Mesendoderm (in vitro differentiated cells): ENCODE data around the gene PIF1.
"Not testable (repeated sequence)": the region's sequence is repeated elsewhere in the genome, so short reads cannot be mapped to it uniquely, and the experiment has no call there.

Experiments used
- DNase-seq: peaks from one replicate; pipeline ENCODE4 v3.0.0; 2013
- H2AK5ac ChIP-seq: 2 replicates; pipeline ENCODE4 v1.6.1; 2013; ENCODE audit warnings: low read length, inconsistent platforms
- H2BK120ac ChIP-seq: 2 replicates; pipeline ENCODE4 v1.6.1; 2013; ENCODE audit warnings: low read depth, mild to moderate bottlenecking, low read length, moderate library complexity, mixed read lengths
- H2BK15ac ChIP-seq: replicated peaks from 2 replicates; pipeline ENCODE4 v1.6.1; 2013; ENCODE audit warnings: low read depth, mild to moderate bottlenecking, moderate library complexity
- H2BK5ac ChIP-seq: 2 replicates; pipeline ENCODE4 v1.6.1; 2013; ENCODE audit warnings: low read length, inconsistent platforms
- H3K18ac ChIP-seq: 2 replicates; pipeline ENCODE4 v1.6.1; 2013; ENCODE audit warnings: mild to moderate bottlenecking, low read length, mixed read lengths
- H3K23ac ChIP-seq: one replicate; pipeline ENCODE4 v1.6.1; 2013; ENCODE audit warnings: low read length
- H3K27ac ChIP-seq: 2 replicates; pipeline ENCODE4 v1.5.1; 2013; ENCODE audit warnings: low read depth, mild to moderate bottlenecking, inconsistent platforms, low read length, moderate library complexity
- H3K27me3 ChIP-seq: 2 replicates; pipeline ENCODE4 v1.6.1; 2013; ENCODE audit warnings: low read length, control low read depth, mild to moderate bottlenecking, inconsistent platforms; ENCODE audit not compliant: insufficient read depth, poor library complexity
- H3K36me3 ChIP-seq: 2 replicates; pipeline ENCODE4 v1.6.1; 2013; ENCODE audit warnings: low read length, inconsistent platforms; ENCODE audit not compliant: control insufficient read depth, insufficient read depth
- H3K4ac ChIP-seq: one replicate; pipeline ENCODE4 v1.6.1; 2013; ENCODE audit warnings: low read depth, mild to moderate bottlenecking, low read length, moderate library complexity
- H3K4me1 ChIP-seq: 2 replicates; pipeline ENCODE4 v1.6.1; 2013; ENCODE audit warnings: low read depth, low read length, inconsistent platforms; ENCODE audit not compliant: control insufficient read depth
- H3K4me2 ChIP-seq: 2 replicates; pipeline ENCODE4 v1.6.1; 2013; ENCODE audit warnings: low read length
- H3K4me3 ChIP-seq: 2 replicates; pipeline ENCODE4 v1.5.1; 2013; ENCODE audit warnings: mild to moderate bottlenecking, low read length
- H3K56ac ChIP-seq: one replicate; pipeline ENCODE4 v1.6.1; 2013; ENCODE audit warnings: low read length
- H3K79me1 ChIP-seq: 2 replicates; pipeline ENCODE4 v1.6.1; 2013; ENCODE audit warnings: low read length, inconsistent platforms
- H3K79me2 ChIP-seq: 2 replicates; pipeline ENCODE4 v1.6.1; 2013; ENCODE audit warnings: mild to moderate bottlenecking, low read length; ENCODE audit not compliant: control insufficient read depth, insufficient read depth
- H3K9ac ChIP-seq: 2 replicates; pipeline ENCODE4 v1.6.1; 2013; ENCODE audit warnings: low read length, inconsistent platforms
- H4K5ac ChIP-seq: one replicate; pipeline ENCODE4 v1.6.1; 2013; ENCODE audit warnings: low read length
- H4K8ac ChIP-seq: one replicate; pipeline ENCODE4 v1.6.1; 2013; ENCODE audit warnings: low read depth, mild to moderate bottlenecking, control low read depth, low read length, moderate library complexity
- WGBS: extraction: QIAGEN DNeasy Blood & Tissue Kit; methylation state at CpG from one replicate; pipeline ENCODE4 v1.1.7; 2013; ENCODE audit warnings: low lambda C conversion rate, missing lambda C conversion rate; ENCODE audit not compliant: insufficient coverage; ENCODE audit errors: extremely low coverage; 5-methylcytosine and 5-hydroxymethylcytosine counted together

Gene PIF1

DNA sequence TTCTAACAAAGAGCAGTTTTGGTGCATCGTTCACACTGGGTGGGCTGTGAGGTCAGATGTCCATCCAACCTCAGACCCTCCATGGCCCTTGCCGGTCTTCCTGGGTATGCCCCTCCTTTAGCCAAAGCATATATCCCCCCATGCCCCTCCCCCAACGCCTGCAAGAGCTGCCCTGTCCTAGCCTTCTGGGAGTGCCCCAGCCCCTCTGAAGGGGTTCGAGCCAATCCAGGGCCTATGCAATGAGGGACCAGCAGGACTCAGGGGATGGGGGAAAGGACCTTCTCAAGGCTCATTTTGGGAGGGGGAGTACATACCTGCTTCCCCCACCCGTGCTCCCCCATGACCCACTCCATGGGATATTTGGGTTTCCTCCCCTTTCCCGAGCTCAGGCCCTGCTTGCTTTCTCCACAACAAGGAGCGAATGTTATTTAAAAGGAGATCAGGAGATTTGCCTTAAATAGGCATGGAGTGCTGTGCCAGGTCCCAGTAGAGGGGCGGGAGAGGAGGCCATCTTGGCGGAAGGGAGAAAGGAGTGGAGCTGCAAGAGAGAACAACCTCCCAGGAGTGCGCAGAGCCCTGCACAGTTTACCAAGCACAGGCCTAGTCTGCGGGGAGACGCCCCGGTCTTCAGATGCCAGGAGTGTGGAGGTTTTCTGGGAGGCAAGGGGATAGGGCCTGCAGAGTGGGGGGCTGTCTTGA lies 18.2 kb downstream of the PIF1 start:
- no CpG with 5 or more reads among the region's 13 CpGs for WGBS
- Histone ChIP-seq H3K79me1 (no peaks in the 10 kb centered on the region), H2BK5ac (peak overlapping the region; percentile 47), H3K23ac (peak overlapping the region; percentile 25), H4K5ac (no peak overlapping the region), H4K8ac (peak overlapping the region; percentile 43), H3K4ac (peak overlapping the region; percentile 87), H3K27me3 (no peaks in the 10 kb centered on the region), H2AK5ac (no peak overlapping the region), H2BK120ac (peak overlapping the region; percentile 62), H2BK15ac (no peak overlapping the region), H3K36me3 (no peaks in the 10 kb centered on the region), H3K18ac (peak overlapping the region; percentile 82), H3K4me2 (no peak overlapping the region), H3K27ac (peak overlapping the region; percentile 63), H3K4me1 (peaks cover 20% of the 10 kb centered on the region), H3K56ac (peak overlapping the region; percentile 69), H3K4me3 (no peak overlapping the region), H3K9ac (peak overlapping the region; percentile 40), H3K79me2 (no peaks in the 10 kb centered on the region)
- DNase-seq = peak; percentile 85

DNA sequence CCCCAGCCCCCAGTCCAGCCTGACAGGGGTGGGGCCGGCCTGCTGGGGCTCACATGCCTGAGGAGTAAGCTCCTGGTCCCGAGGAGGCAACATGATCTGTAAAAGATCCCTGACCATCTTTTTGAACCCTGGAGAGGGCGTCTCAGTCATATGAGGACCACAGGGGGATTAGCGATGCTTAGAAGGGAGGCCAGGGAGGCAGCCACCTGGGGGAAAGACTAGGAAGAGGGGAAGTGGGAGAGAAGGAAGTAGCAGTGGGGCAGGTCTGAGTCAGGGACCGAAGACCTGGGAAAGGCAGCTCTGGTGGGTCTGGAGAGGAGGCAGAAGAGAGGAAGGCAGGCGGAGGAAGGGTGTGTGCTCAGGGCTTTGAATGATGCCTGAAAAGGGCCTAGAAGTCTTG lies 18.9 kb downstream of the PIF1 start:
- H3K4me3 ChIP-seq = no peak overlapping the region
- peak overlapping the region; percentile 79 for H2BK5ac ChIP-seq
- H2AK5ac ChIP-seq = peak overlapping the region; percentile 82
- no peaks in the 10 kb centered on the region for H3K36me3 ChIP-seq
- H3K4me1 ChIP-seq = peaks cover 19% of the 10 kb centered on the region
- H3K27me3 ChIP-seq = no peaks in the 10 kb centered on the region
- H2BK120ac ChIP-seq = no peak overlapping the region
- peak overlapping the region; percentile 87 for H3K4ac ChIP-seq
- no peak overlapping the region for H2BK15ac ChIP-seq
- H3K23ac ChIP-seq = no peak overlapping the region
- peak overlapping the region; percentile 40 for H3K9ac ChIP-seq
- no CpG with 5 or more reads among the region's 6 CpGs for WGBS
- peak overlapping the region; percentile 63 for H3K27ac ChIP-seq
- H4K5ac ChIP-seq = no peak overlapping the region
- H3K4me2 ChIP-seq = no peak overlapping the region
- no peaks in the 10 kb centered on the region for H3K79me2 ChIP-seq
- H3K18ac ChIP-seq = peak overlapping the region; percentile 41
- DNase-seq = peak; percentile 62
- no peak overlapping the region for H4K8ac ChIP-seq
- peak overlapping the region; percentile 69 for H3K56ac ChIP-seq
- no peaks in the 10 kb centered on the region for H3K79me1 ChIP-seq

DNA sequence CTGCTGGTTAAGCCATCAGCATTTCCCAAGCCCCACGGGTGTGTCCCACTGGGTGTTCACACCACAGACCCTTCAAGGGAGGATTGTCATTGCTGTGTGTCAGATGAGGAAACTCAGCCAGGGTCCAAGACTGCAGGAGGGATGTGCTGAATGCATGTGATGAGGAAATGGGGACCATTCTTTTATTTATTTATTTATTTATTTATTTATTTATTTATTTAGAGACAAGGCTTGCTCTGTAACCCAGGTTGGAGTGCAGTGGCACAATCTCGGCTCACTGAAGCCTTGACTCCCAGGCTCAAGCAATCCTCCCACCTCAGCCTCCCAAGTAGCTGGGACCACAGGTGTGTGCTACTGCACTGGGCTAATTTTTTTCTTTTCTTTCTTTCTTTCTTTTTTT lies 20.8 kb downstream of the PIF1 start:
- Histone ChIP-seq H3K27ac (no peak overlapping the region), H3K18ac (no peak overlapping the region), H2AK5ac (no peak overlapping the region), H2BK15ac (no peak overlapping the region), H2BK120ac (no peak overlapping the region), H3K27me3 (no peaks in the 10 kb centered on the region), H3K4ac (no peak overlapping the region), H3K4me3 (no peak overlapping the region), H3K4me2 (no peak overlapping the region), H2BK5ac (no peak overlapping the region), H3K4me1 (peaks cover 10% of the 10 kb centered on the region), H3K79me2 (no peaks in the 10 kb centered on the region), H4K8ac (no peak overlapping the region), H3K9ac (no peak overlapping the region), H3K36me3 (no peaks in the 10 kb centered on the region), H3K79me1 (no peaks in the 10 kb centered on the region), H3K56ac (no peak overlapping the region), H4K5ac (no peak overlapping the region), H3K23ac (no peak overlapping the region)
- no peak for DNase-seq
- WGBS = no CpG with 5 or more reads among the region's 2 CpGs

DNA sequence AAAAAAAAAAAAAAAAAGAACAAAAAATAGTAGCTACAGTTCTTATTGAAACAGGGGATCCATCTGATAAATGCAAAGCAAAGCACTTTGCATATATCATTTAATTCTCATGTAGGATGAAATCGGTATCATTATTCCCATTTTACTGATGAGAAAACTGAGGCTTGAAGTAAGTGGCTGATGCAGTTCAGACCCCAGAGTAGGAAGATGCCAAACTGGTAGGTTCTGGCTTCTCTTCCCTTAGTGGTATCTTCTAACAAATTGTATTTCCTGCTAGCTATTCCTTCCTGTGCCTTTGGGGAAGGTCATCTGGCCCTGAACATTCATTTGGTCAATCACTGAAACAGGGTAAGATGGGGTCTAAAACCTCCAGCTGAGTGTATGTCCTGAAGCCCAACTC lies 21.9 kb downstream of the PIF1 start:
- Histone ChIP-seq H2BK120ac (no peak overlapping the region), H3K79me2 (no peaks in the 10 kb centered on the region), H3K27ac (no peak overlapping the region), H3K56ac (no peak overlapping the region), H3K4me3 (no peak overlapping the region), H3K18ac (no peak overlapping the region), H2BK15ac (no peak overlapping the region), H2AK5ac (no peak overlapping the region), H4K8ac (no peak overlapping the region), H3K36me3 (no peaks in the 10 kb centered on the region), H3K4me1 (peaks cover 6% of the 10 kb centered on the region), H2BK5ac (no peak overlapping the region), H3K27me3 (no peaks in the 10 kb centered on the region), H4K5ac (no peak overlapping the region), H3K4ac (no peak overlapping the region), H3K79me1 (no peaks in the 10 kb centered on the region), H3K4me2 (no peak overlapping the region), H3K9ac (no peak overlapping the region), H3K23ac (no peak overlapping the region)
- no peak for DNase-seq
- no CpG with 5 or more reads among the region's 1 CpG for WGBS

DNA sequence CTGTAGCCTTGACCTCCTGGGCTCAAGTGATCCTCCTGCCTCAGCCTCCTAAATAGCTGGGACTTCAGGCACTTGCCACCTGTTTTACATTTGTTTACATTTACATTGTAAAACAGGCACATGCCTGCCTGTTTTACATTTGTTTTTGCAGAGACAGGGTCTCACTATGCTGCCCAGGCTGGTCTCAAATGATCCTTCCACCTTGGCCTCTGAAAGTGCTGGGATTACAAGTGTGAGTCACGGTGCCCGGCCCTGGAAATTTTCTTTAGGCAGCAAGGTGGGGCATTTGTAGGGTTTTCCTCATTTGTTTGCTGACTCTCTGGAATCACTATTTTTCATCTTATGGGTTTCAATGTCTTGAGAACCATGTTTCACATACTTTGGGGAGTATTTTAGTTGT lies 25.0 kb downstream of the PIF1 start:
- no peak overlapping the region for H3K4me3 ChIP-seq
- no peaks in the 10 kb centered on the region for H3K79me2 ChIP-seq
- H3K9ac ChIP-seq = no peak overlapping the region
- H3K27ac ChIP-seq = no peak overlapping the region
- H3K4ac ChIP-seq = no peak overlapping the region
- no peak overlapping the region for H3K56ac ChIP-seq
- H3K4me2 ChIP-seq = no peak overlapping the region
- no CpG with 5 or more reads among the region's 2 CpGs for WGBS
- H3K27me3 ChIP-seq = no peaks in the 10 kb centered on the region
- H4K5ac ChIP-seq = no peak overlapping the region
- no peak overlapping the region for H3K18ac ChIP-seq
- H2BK120ac ChIP-seq = no peak overlapping the region
- H2BK15ac ChIP-seq = no peak overlapping the region
- H2AK5ac ChIP-seq = no peak overlapping the region
- H3K4me1 ChIP-seq = no peaks in the 10 kb centered on the region
- no peak overlapping the region for H2BK5ac ChIP-seq
- DNase-seq = no peak
- H3K36me3 ChIP-seq = no peaks in the 10 kb centered on the region
- H3K79me1 ChIP-seq = no peaks in the 10 kb centered on the region
- H3K23ac ChIP-seq = no peak overlapping the region
- no peak overlapping the region for H4K8ac ChIP-seq

GRCh38 chr15:64798905-64799304 lies 26.5 kb downstream of the PIF1 start:
- not testable (repeated sequence) for H4K5ac ChIP-seq, H4K8ac ChIP-seq, H3K79me1 ChIP-seq, H3K27ac ChIP-seq, H2BK15ac ChIP-seq, H3K79me2 ChIP-seq, H2BK5ac ChIP-seq, H3K23ac ChIP-seq, H3K9ac ChIP-seq, H3K4me2 ChIP-seq, H3K18ac ChIP-seq, H3K27me3 ChIP-seq, H3K4ac ChIP-seq, H3K4me3 ChIP-seq, H3K36me3 ChIP-seq, H2AK5ac ChIP-seq, H2BK120ac ChIP-seq, H3K56ac ChIP-seq, H3K4me1 ChIP-seq, DNase-seq
- WGBS = no CpG with 5 or more reads among the region's 29 CpGs
